A549 (cell line): ENCODE results near the gene SDSL.

ENCODE experiments used
- CTCF ChIP-seq: fragments of >200 bp; sonication (Bioruptor Twin); formaldehyde crosslinking; IDR thresholded peaks from 3 replicates; pipeline ENCODE4 v1.5.1; 2016
- EHMT2 ChIP-seq: fragments of 200-600 bp; sonication (generic); IDR thresholded peaks from 2 replicates; pipeline ENCODE4 v1.6.1; 2016; ENCODE audit warnings: antibody characterized with exemption, low read depth, mild to moderate bottlenecking, moderate library complexity
- EP300 ChIP-seq, 2 experiments: fragments of >200 bp; sonication (Bioruptor Twin); formaldehyde crosslinking; IDR thresholded peaks; 2 replicates in 1 of 2; 3 replicates in 1 of 2; pipeline ENCODE4 v1.6.1; 2016 to 2017
- HMGXB4 ChIP-seq: fragments of 250-450 bp; sonication (Bioruptor Pico); IDR thresholded peaks from 2 replicates; pipeline ENCODE4 v1.5.0; 2021; ENCODE audit warnings: mild to moderate bottlenecking, moderate library complexity, borderline replicate concordance
- JUN ChIP-seq, 2 experiments: fragments of >200 bp; sonication (Bioruptor Twin); formaldehyde crosslinking; IDR thresholded peaks; 2 replicates in 1 of 2; 3 replicates in 1 of 2; pipeline ENCODE4 v1.6.1; 2016 to 2017
- ZC3H11A ChIP-seq: fragments of 450-650 bp; IDR thresholded peaks from 2 replicates; pipeline ENCODE4 v1.6.1; 2014; ENCODE audit warnings: antibody characterized with exemption, mild to moderate bottlenecking
- ZNF302 ChIP-seq: fragments of 250-450 bp; sonication (Bioruptor Pico); IDR thresholded peaks from 2 replicates; pipeline ENCODE4 v1.9.0; 2021; ENCODE audit warnings: inconsistent platforms, mild to moderate bottlenecking, moderate library complexity
- TF ChIP-seq, protein P1 (sequence below): fragments of 450-650 bp; IDR thresholded peaks from 2 replicates; pipeline ENCODE4 v1.6.1; 2014; ENCODE audit warnings: antibody characterized with exemption

- TF ChIP-seq HMGXB4 (CRISPR knock-in tag) (no peak), JUN (IDR thresholded peaks at IDR 0.05) (no peak), CTCF (no peak), ZC3H11A (no peak), ZNF302 (CRISPR knock-in tag) (no peak), EP300 (IDR thresholded peaks at IDR 0.05) (no peak), EHMT2 (no peak)
- TF ChIP-seq, protein P1, sequence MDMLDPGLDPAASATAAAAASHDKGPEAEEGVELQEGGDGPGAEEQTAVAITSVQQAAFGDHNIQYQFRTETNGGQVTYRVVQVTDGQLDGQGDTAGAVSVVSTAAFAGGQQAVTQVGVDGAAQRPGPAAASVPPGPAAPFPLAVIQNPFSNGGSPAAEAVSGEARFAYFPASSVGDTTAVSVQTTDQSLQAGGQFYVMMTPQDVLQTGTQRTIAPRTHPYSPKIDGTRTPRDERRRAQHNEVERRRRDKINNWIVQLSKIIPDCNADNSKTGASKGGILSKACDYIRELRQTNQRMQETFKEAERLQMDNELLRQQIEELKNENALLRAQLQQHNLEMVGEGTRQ = no peak
Observed at GRCh38 chr12:113403435-113404415, 18.5 kb upstream of the SDSL start, which contains the start of gene SDS.
